GM18508 (cell line): ENCODE data around the gene IQCK.
"Not testable (repeated sequence)": the region's sequence is repeated elsewhere in the genome, so short reads cannot be mapped to it uniquely, and the experiment has no call there.

Experiments
- ATAC-seq: cut with Tn5 transposase; IDR thresholded peaks from one replicate; pipeline ENCODE4 v1.9.1; 2021; ENCODE audit warnings: moderate number of reproducible peaks; ENCODE audit not compliant: insufficient read depth, unreplicated experiment

The IQCK gene

DNA sequence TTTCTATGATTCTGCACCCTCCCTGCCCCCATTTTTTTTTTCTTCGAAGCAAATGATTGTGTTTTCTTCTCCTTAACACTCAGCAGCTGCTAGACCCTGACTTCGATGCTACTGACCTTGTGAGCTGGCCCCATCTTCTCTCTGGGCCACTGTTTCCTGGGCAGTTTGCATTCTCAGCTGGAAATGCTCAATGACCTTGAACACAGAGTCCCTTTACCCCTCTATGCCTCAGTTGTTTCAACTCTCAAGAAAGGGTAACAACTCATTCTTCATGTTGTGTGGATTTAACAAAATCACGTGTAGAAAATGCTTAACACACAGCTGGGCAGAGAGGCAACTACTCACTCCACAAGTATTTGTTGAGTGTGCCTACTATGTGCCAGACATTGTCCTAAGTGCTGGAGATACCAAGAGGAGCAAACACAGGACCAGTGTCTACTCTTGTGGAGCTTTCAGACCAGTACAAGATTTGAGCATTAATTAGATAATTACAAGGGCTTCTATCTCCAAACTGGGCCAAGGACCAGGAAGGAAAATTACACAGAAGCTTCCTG is 66.2 kb downstream of the IQCK start:
- no peak for ATAC-seq

GRCh38 chr16:19785081-19785480 is 67.0 kb downstream of the IQCK start:
- no peak for ATAC-seq

DNA sequence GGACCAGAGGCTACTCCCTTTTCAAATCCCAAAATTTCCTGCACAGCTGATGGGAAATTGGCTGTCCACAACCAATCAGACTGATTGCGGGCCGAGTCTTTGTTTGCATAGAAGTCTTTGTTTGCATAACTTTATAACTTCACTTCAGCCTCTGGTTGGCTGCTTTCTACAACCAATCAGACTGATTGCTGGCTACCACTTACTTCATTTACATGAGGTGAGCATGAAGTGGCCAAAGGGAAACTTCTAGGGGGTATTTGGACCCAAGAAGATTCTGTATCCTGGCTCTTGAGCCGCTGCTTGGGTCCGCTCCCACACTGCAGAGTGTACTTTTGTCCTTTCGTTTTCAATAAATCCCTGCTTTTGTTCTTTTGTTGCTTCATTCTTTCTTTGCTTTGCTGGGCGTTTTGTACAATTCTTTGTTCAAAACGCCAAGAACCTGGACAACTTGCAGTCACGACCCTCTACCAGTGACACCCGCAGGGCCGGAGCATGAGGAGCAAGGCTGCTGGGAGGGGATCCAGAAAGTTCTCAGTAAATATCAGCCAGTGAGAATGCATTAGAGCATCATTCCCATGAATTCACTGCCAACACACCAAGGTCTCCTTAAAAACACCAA is 67.5 kb downstream of the IQCK start:
- no peak for ATAC-seq

DNA sequence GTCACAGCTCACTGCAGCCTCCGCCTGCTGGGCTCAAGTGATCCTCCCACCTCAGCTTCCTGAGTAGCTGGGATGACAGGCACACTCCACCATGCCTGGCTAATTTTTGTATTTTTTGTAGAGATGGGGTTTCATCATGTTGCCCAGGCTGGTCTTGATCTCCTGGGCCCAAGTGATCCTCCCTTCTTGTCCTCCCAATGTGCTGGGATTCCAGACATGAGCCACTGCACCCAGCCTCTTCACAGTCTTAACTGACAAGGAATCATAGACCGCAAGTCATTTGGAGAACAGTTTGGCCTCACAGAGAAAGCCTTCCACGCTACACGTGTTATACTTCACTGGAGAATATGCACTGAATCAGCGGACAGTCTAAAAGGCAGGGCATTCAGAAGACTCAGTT is 83.3 kb downstream of the IQCK start:
- ATAC-seq: not testable (repeated sequence)

- ATAC-seq: not testable (repeated sequence)
Measured at GRCh38 chr16:19801824-19802223, 83.8 kb downstream of the IQCK start.

GRCh38 chr16:19802612-19803011 is 84.5 kb downstream of the IQCK start:
- ATAC-seq: no peak

DNA sequence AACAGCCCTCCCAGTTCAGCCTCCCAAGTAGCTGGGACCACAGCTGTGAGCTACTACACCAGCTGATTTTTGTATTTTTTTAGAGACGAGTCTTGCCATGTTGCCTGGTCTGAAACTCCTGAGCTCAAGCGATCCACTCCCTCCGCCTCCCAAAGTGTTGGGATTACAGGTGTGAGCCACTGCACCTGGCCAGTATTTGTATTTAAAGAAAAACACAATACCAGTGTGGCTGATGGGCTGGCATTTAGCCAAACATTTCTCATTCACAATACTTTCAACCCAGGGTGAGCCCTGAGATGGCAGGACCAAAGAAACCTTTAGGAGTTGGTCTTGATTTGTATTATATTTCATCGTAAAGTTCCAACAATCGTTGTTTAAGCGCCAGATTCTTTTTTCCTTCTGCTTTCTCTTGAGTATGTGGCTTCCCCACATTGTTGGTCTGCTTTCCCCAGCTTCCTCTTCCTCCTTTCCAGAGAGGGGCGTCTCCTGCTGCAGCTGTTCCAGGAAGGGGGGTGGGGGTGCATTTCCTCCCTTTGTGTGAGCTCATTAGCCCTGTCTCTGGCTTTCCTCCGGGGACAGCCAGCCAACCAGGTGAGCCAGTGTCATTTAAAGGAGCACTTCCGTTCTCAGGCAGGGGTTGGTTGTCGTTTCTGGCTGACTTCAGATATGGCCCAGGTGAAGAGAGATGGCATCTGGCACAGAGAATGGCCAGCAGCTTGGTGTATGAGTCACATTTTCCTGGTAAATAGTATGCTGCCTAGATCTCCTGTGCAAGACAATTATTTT is 86.7 kb downstream of the IQCK start:
- no peak for ATAC-seq

DNA sequence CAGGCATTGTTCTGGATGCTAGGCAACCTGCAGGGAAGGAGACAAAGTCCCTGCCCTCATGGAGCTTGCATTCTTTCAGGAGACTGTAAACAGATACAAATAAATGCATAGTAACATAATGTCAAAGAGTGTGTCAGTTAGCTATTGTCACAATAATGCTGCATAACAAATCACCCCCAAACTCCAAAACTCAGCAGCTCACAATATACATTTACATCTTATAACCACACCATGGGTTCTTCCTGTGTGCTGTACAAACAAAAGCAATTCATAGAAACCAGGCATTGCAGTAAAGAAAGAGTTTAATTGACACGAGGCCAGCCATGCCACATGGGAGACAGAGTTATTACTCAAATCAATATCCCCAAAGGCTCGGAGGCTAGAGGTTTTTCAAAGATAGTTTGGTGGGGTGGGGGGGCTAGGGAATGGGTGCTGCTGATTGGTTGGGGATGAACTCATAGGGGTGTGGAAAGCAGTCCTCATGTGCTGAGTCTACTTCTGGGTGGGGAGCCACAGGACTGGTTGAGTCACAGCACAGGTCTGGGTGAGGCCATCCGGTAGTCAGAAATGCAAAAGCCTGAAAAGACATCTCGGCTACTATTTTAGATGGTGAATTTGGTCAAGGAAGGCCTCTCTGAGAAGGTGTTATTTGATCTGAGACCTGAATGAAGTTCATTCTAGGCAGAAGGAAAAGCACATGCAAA is 87.5 kb downstream of the IQCK start:
- ATAC-seq: no peak

DNA sequence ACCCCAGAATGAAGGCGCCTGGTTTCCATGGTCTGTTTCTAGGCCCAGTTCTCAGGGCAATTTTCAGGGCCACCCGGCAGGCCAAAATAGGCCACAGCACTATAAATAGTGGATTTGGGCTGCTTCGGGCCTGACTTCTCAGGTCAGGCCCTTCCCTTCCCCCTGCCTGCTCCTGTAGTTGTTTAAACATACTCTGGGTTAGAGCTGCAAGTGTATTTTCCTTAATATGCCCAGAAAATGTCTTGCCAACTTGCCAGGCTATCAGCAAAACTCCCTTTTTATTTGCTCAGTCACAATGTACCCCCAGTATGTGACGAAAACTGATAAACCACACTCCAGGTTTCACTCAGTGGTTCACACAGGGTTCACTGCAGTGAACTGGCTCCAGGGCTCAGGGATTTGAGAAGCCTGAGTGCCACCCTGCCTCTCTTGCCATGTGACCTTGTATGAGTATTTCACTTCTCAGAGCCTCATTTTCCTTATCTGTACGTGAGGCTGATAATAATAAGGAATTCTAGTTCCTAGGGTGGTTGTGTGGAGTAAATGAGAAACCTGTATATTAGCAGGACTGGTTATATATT is 90.1 kb downstream of the IQCK start:
- peak; percentile 74 for ATAC-seq

GRCh38 chr16:19809121-19809635 is 91.1 kb downstream of the IQCK start:
- ATAC-seq: no peak

GRCh38 chr16:19809693-19810092 is 91.6 kb downstream of the IQCK start:
- ATAC-seq: no peak

- ATAC-seq: no peak
Measured at GRCh38 chr16:19810817-19811731, 93.0 kb downstream of the IQCK start.

GRCh38 chr16:19812986-19813385 is 94.9 kb downstream of the IQCK start:
- no peak for ATAC-seq

DNA sequence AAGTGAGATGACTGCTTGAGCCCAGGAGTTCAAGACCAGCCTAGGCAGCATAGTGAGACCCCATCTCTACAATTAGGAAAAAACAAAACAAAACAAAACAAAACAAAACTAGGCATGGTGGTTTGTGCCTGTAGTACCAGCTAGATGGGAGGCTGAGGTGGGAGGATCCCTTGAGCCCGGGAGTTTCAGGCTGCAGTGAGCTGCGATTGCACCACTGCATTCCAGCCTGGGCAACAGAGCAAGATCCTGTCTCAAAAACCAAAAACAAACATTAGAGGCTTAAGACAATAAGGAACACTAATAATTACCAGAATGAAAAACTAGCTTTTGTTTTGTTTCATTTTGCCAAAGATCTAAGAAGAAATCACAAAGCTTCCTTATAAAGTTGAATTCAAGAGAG is 97.3 kb downstream of the IQCK start:
- ATAC-seq: no peak

- no peak for ATAC-seq
Measured at GRCh38 chr16:19817122-19817521, 99.1 kb downstream of the IQCK start.

DNA sequence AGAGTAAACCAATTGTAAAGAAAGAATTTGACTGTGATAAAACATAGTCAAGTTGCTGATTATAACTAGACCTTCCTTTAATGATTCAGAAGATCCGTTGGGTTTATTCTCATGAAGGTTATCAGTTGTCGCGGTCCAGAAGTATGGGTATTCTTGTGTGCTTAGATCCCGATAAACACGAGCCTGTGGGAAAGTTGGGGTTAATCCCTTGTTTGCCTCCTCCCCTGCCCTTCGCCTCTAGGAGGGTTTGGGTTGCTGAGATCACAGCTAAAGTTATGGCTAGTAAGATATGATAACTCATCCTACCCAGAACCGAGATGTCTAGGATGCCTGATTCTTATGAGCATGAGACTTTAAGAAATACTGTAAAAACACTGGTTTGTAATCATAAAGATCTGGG is 99.8 kb downstream of the IQCK start:
- no peak for ATAC-seq

GRCh38 chr16:19822533-19822932 is 104.5 kb downstream of the IQCK start:
- no peak for ATAC-seq

- no peak for ATAC-seq
Measured at GRCh38 chr16:19823322-19823721, 105.3 kb downstream of the IQCK start.

DNA sequence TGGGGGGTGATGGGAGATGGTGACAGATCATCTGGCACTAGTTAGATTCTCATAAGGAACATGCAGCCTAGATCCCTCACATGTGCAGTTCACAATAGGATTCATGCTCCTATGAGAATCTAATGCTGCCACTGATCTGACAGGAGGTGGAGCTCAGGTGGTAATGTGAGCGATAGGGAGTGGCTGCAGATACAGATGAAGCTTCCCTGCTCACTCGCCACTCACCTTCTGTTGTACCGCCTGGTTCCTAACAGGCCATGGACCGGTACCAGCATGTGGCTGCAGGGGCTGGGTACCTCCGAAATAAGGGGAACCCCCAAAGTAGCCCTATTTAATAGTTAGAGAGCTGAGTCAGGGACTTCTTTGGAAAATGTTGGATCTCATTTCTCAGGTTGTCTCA is 106.1 kb downstream of the IQCK start:
- no peak for ATAC-seq
